H1 (cell line): ENCODE measurements around the gene CEP152. TPM values are rescaled to one million over a fixed set of nuclear protein-coding genes. Genes with fewer than 3 reads are reported as not detected.

Experiments
- CTCF ChIA-PET: fragments of 300-600 bp; sonication (Branson Sonifier 250); formaldehyde crosslinking; loops from one replicate; lab custom pipeline; 2021; ENCODE audit not compliant: partially characterized antibody; lab: Charles Lee
- POLR2A ChIA-PET: fragments of 300-600 bp; sonication (Branson Sonifier 250); formaldehyde crosslinking; loops from one replicate; lab custom pipeline; 2021; ENCODE audit warnings: inconsistent platforms; ENCODE audit not compliant: partially characterized antibody; lab: Charles Lee
- DNase-seq, 2 experiments: peaks; one replicate each; pipeline versions ENCODE4 v3.0.0 to v3.0.0-alpha.2; 2010 to 2022; ENCODE audit warnings: low spot score in 2 of 2, low read depth in 1 of 2, mixed read lengths in 1 of 2
- FAIRE-seq: peaks from 2 replicates; lab custom pipeline; 2011; peaks lifted over from hg19 to GRCh38; lab: Jason Lieb, UNC
- H2AFZ ChIP-seq: 2 replicates; pipeline ENCODE4 v1.8.1; 2012; ENCODE audit warnings: low read length, inconsistent platforms
- H2AK5ac ChIP-seq: 2 replicates; pipeline ENCODE4 v1.6.1; 2013; ENCODE audit warnings: low read depth, low read length
- H2BK120ac ChIP-seq: replicated peaks from 2 replicates; pipeline ENCODE3; 2013; ENCODE audit warnings: low read depth, low read length, inconsistent platforms
- H2BK12ac ChIP-seq: 2 replicates; pipeline ENCODE4 v1.6.1; 2013; ENCODE audit warnings: low read depth, low read length
- H2BK15ac ChIP-seq: 2 replicates; pipeline ENCODE4 v1.6.1; 2013; ENCODE audit warnings: low read length
- H2BK20ac ChIP-seq: 2 replicates; pipeline ENCODE4 v1.6.1; 2013; ENCODE audit warnings: low read length
- H2BK5ac ChIP-seq: 2 replicates; pipeline ENCODE4 v1.6.1; 2013; ENCODE audit warnings: low read depth, low read length
- H3K14ac ChIP-seq: 2 replicates; pipeline ENCODE4 v1.6.1; 2013; ENCODE audit warnings: inconsistent platforms; ENCODE audit not compliant: insufficient read length
- H3K18ac ChIP-seq: 2 replicates; pipeline ENCODE4 v1.6.1; 2013; ENCODE audit warnings: low read length; ENCODE audit errors: extremely low read depth
- H3K23ac ChIP-seq: 2 replicates; pipeline ENCODE4 v1.6.1; 2013; ENCODE audit warnings: inconsistent platforms; ENCODE audit not compliant: insufficient read length
- H3K23me2 ChIP-seq: 2 replicates; pipeline ENCODE4 v1.6.1; 2013; ENCODE audit warnings: low read depth, low read length
- H3K27ac ChIP-seq: 2 replicates; pipeline ENCODE4 v1.6.1; 2011; ENCODE audit warnings: low read depth, low read length, inconsistent platforms
- H3K27me3 ChIP-seq, 4 experiments: replicated peaks in 1 of 4; 1 replicate in 1 of 4; 2 replicates in 3 of 4; pipeline versions ENCODE4 v1.6.1 to v1.8.1; 2011 to 2013; ENCODE audit warnings: low read length in 3 of 4, mild to moderate bottlenecking in 3 of 4, inconsistent platforms in 2 of 4, mixed read lengths in 2 of 4, moderate library complexity in 1 of 4; ENCODE audit not compliant: control insufficient read depth in 3 of 4, insufficient read depth in 3 of 4; ENCODE audit errors: extremely low read depth in 1 of 4
- H3K36me3 ChIP-seq, 4 experiments: 2 replicates each; pipeline versions ENCODE4 v1.6.1 to v1.8.1; 2011 to 2013; ENCODE audit warnings: mild to moderate bottlenecking in 4 of 4, low read length in 3 of 4, moderate library complexity in 2 of 4, control low read depth in 1 of 4, inconsistent platforms in 1 of 4; ENCODE audit not compliant: insufficient read depth in 4 of 4, control insufficient read depth in 2 of 4
- H3K4ac ChIP-seq: replicated peaks from 2 replicates; pipeline ENCODE3; 2013; ENCODE audit warnings: low read length, low read depth, mixed read lengths, inconsistent platforms; ENCODE audit not compliant: insufficient read length
- H3K4me1 ChIP-seq, 4 experiments: replicated peaks in 1 of 4; 1 replicate in 1 of 4; 2 replicates in 3 of 4; pipeline versions ENCODE4 v1.6.1 to v1.8.1; 2011 to 2013; ENCODE audit warnings: low read length in 3 of 4, inconsistent platforms in 2 of 4, mixed read lengths in 1 of 4; ENCODE audit not compliant: insufficient read depth in 4 of 4, control insufficient read depth in 3 of 4
- H3K4me2 ChIP-seq, 2 experiments: 2 replicates each; pipeline versions ENCODE4 v1.6.1 to v1.8.1; 2011 to 2013; ENCODE audit warnings: low read depth in 2 of 2, low read length in 2 of 2, control low read depth in 1 of 2, inconsistent platforms in 1 of 2, mild to moderate bottlenecking in 1 of 2; ENCODE audit not compliant: insufficient read depth in 1 of 2
- H3K4me3 ChIP-seq, 4 experiments: fragments of 200-600, 300-600 bp in 1 of 4; sonication (generic), shearing (Covaris generic), sonication (Bioruptor Twin) in 1 of 4; 2 replicates each; pipeline versions ENCODE4 v1.5.1 to v1.8.1; 2011 to 2016; ENCODE audit warnings: low read length in 4 of 4, low read depth in 3 of 4, control low read depth in 2 of 4, inconsistent platforms in 2 of 4, mild to moderate bottlenecking in 2 of 4, mixed read lengths in 1 of 4, moderate library complexity in 1 of 4; ENCODE audit not compliant: insufficient read depth in 2 of 4; ENCODE audit errors: extremely low read depth in 1 of 4
- H3K56ac ChIP-seq: replicated peaks from 2 replicates; pipeline ENCODE3; 2013; ENCODE audit warnings: low read depth, mild to moderate bottlenecking, mixed read lengths, low read length, inconsistent platforms; ENCODE audit not compliant: insufficient read length
- H3K79me1 ChIP-seq: 2 replicates; pipeline ENCODE4 v1.6.1; 2013; ENCODE audit warnings: low read depth, low read length, control low read depth
- H3K79me2 ChIP-seq, 2 experiments: 2 replicates each; pipeline versions ENCODE4 v1.6.1 to v1.8.1; 2012 to 2013; ENCODE audit warnings: low read length in 2 of 2, mild to moderate bottlenecking in 2 of 2, inconsistent platforms in 1 of 2; ENCODE audit not compliant: insufficient read depth in 2 of 2, control insufficient read depth in 1 of 2
- H3K9ac ChIP-seq, 4 experiments: replicated peaks in 1 of 4; 1 replicate in 1 of 4; 2 replicates in 3 of 4; pipeline versions ENCODE4 v1.6.1 to v1.8.1; 2011 to 2013; ENCODE audit warnings: low read depth in 3 of 4, low read length in 3 of 4, control low read depth in 2 of 4, mild to moderate bottlenecking in 2 of 4, moderate library complexity in 2 of 4, inconsistent platforms in 1 of 4; ENCODE audit errors: extremely low read depth in 1 of 4
- H3K9me3 ChIP-seq, 2 experiments: 2 replicates each; pipeline versions ENCODE4 v1.6.1 to v1.8.1; 2012 to 2013; ENCODE audit warnings: mild to moderate bottlenecking in 2 of 2, moderate library complexity in 2 of 2, control low read depth in 1 of 2, inconsistent platforms in 1 of 2, low read depth in 1 of 2, low read length in 1 of 2, mixed read lengths in 1 of 2; ENCODE audit not compliant: insufficient read depth in 2 of 2
- H4K20me1 ChIP-seq, 2 experiments: replicated peaks in 1 of 2; 2 replicates each; pipeline versions ENCODE3 to v1.8.1; 2011 to 2013; ENCODE audit warnings: inconsistent platforms in 2 of 2, low read length in 2 of 2, mild to moderate bottlenecking in 1 of 2; ENCODE audit not compliant: insufficient read depth in 2 of 2, control insufficient read depth in 1 of 2
- H4K5ac ChIP-seq: 2 replicates; pipeline ENCODE4 v1.6.1; 2013; ENCODE audit warnings: low read length, low read depth, mixed read lengths, inconsistent platforms; ENCODE audit not compliant: insufficient read length
- H4K8ac ChIP-seq: 2 replicates; pipeline ENCODE4 v1.8.0; 2013; ENCODE audit warnings: mild to moderate bottlenecking, moderate library complexity, low read length, inconsistent platforms; ENCODE audit not compliant: insufficient read depth; ENCODE audit errors: extremely low read depth
- H4K91ac ChIP-seq: replicated peaks from 2 replicates; pipeline ENCODE3; 2013; ENCODE audit warnings: low read length, mixed read lengths, inconsistent platforms; ENCODE audit not compliant: insufficient read length
- BCL11A ChIP-seq, 2 experiments: IDR thresholded peaks; one replicate each; pipeline ENCODE4 v1.6.1; 2011; ENCODE audit warnings: low read depth in 2 of 2, low read length in 2 of 2, mild to moderate bottlenecking in 2 of 2
- JUND ChIP-seq: IDR thresholded peaks from 2 replicates; pipeline ENCODE4 v1.6.1; 2011; ENCODE audit warnings: mild to moderate bottlenecking, improper control_type of control experiment, low read length
- NANOG ChIP-seq: IDR thresholded peaks from 2 replicates; pipeline ENCODE4 v1.6.1; 2011; ENCODE audit warnings: low read length, low read depth, mild to moderate bottlenecking, inconsistent platforms; ENCODE audit not compliant: insufficient read depth, poor library complexity, severe bottlenecking
- PHF8 ChIP-seq: fragments of 200-600 bp; sonication (generic); conservative IDR thresholded peaks from 2 replicates; pipeline ENCODE4 v1.7.1; 2012; ENCODE audit warnings: low read depth, mild to moderate bottlenecking, inconsistent platforms, low read length, moderate library complexity
- POU5F1 ChIP-seq: IDR thresholded peaks from 2 replicates; pipeline ENCODE4 v1.6.1; 2011; ENCODE audit warnings: low read depth, mild to moderate bottlenecking, low read length, moderate library complexity
- SRF ChIP-seq: IDR thresholded peaks from 2 replicates; pipeline ENCODE4 v1.6.1; 2011; ENCODE audit warnings: mild to moderate bottlenecking, low read depth, low read length, moderate library complexity
- WGBS, 2 experiments: shearing (Covaris generic) in 1 of 2; methylation state at CpG; one replicate each; pipeline versions ENCODE4 v1.1.6 to v1.1.7; 2013 to 2015; ENCODE audit warnings: low lambda C conversion rate in 2 of 2, mixed read lengths in 2 of 2, inconsistent platforms in 1 of 2, low coverage in 1 of 2, missing lambda C conversion rate in 1 of 2; ENCODE audit not compliant: insufficient replicate concordance in 2 of 2, insufficient coverage in 1 of 2, insufficient read length in 1 of 2; ENCODE audit errors: extremely low coverage in 1 of 2, missing lambda C conversion rate in 1 of 2; 5-methylcytosine and 5-hydroxymethylcytosine counted together
- polyA plus RNA-seq, 7 experiments: library from polyadenylated mRNA; depleted of rRNA in 3 of 7; stranded (reverse) in 5 of 7; unstranded in 2 of 7; fragments of >200 nt in 5 of 7; fragments of 200-250 nt in 2 of 7; gene quantifications; 1 replicate in 5 of 7; 2 replicates in 1 of 7; 4 replicates in 1 of 7; pipeline versions ENCODE4 v1.2.1 to v1.2.3, GENCODE V29; 2011 to 2013; ENCODE audit warnings: missing spikeins in 2 of 7, mixed read lengths in 2 of 7
- total RNA-seq: library from RNA; stranded (reverse); fragmentation: NEBNext Ultra II Directional; extraction: Animal tissue kit (Norgen Biotek cat#: 25700); gene quantifications from 2 replicates; pipeline ENCODE4 v1.2.1, GENCODE V29; 2021
- TF ChIP-seq, protein P1 (sequence below), 3 experiments: IDR thresholded peaks; 1 replicate in 2 of 3; 2 replicates in 1 of 3; pipeline versions ENCODE4 v1.5.1 to v1.6.1; 2011; ENCODE audit warnings: low read length in 3 of 3, mild to moderate bottlenecking in 3 of 3, inconsistent platforms in 2 of 3, low read depth in 1 of 3, moderate library complexity in 1 of 3; ENCODE audit not compliant: insufficient read depth in 1 of 3; ENCODE audit errors: control extremely low read depth in 1 of 3
- TF ChIP-seq, protein P2 (sequence below): IDR thresholded peaks from 2 replicates; pipeline ENCODE4 v1.6.1; 2012; ENCODE audit warnings: inconsistent platforms

CEP152 gene
- total and polyA plus RNA-seq, 2 of the 8 experiments (the other 6 are each of a cell fraction or from before 2014, with no cell fraction given), result 1.4 to 16.2 TPM

DNA sequence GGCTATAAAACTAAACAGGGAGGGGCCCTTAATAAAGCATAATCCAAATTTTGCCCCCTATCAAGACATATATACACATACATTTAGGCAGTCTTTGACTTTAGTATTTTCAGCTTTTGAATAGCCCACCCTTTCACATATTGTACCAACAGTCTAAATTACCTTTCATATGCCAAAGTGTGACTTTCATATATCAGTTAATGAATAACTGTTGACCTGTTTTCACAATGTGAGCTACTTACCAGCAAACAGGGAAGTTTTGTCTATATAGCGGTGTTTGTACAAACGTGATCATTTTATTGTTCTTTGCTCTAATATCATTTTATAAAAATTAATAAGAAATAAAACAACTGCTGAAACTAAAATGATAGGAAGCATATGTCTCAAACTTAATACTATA lies 28.0 kb downstream of the CEP152 start:
- Histone ChIP-seq H3K27me3 (no peaks in the 10 kb centered on the region), H3K27ac (no peak overlapping the region), H3K4me2 (no peak overlapping the region), H4K8ac (no peak overlapping the region), H3K4ac (no peak overlapping the region), H3K18ac (no peak overlapping the region), H4K91ac (no peak overlapping the region), H3K9ac (no peak overlapping the region), H3K14ac (no peak overlapping the region), H4K5ac (no peak overlapping the region), H2BK12ac (no peak overlapping the region), H3K4me1 (no peaks in the 10 kb centered on the region), H2BK15ac (no peak overlapping the region), H2BK120ac (no peak overlapping the region), H3K36me3 (peaks cover 0 to 35% (median 15%) of the 10 kb centered on the region in 4 experiments; a peak in 6 of 8 replicates), H3K23me2 (no peaks in the 10 kb centered on the region), H3K4me3 (no peak overlapping the region), H2AFZ (no peak overlapping the region), H2BK5ac (no peak overlapping the region), H3K79me1 (no peaks in the 10 kb centered on the region), H2BK20ac (no peak overlapping the region), H3K79me2 (no peaks in the 10 kb centered on the region), H3K56ac (no peak overlapping the region), H2AK5ac (no peak overlapping the region), H3K9me3 (no peaks in the 10 kb centered on the region), H3K23ac (no peak overlapping the region), H4K20me1 (peaks cover 0 to 4% of the 10 kb centered on the region in 2 experiments)
- POLR2A ChIA-PET, result no interaction called here
- 84% methylated on average over 2 of the region's 2 CpGs; no CpG with 5 or more reads in 1 of the 2 experiments for WGBS, 2 experiments
- CTCF ChIA-PET, result no interaction called here
- FAIRE-seq (no peak), DNase-seq (no peak)
- TF ChIP-seq NANOG (no peak), SRF (no peak), JUND (no peak), BCL11A (IDR thresholded peaks at IDR 0.05; ENCODE audit: low read depth in 2 of 2, low read length in 2 of 2) (no peak), PHF8 (no peak), POU5F1 (no peak)
- TF ChIP-seq, protein P1, sequence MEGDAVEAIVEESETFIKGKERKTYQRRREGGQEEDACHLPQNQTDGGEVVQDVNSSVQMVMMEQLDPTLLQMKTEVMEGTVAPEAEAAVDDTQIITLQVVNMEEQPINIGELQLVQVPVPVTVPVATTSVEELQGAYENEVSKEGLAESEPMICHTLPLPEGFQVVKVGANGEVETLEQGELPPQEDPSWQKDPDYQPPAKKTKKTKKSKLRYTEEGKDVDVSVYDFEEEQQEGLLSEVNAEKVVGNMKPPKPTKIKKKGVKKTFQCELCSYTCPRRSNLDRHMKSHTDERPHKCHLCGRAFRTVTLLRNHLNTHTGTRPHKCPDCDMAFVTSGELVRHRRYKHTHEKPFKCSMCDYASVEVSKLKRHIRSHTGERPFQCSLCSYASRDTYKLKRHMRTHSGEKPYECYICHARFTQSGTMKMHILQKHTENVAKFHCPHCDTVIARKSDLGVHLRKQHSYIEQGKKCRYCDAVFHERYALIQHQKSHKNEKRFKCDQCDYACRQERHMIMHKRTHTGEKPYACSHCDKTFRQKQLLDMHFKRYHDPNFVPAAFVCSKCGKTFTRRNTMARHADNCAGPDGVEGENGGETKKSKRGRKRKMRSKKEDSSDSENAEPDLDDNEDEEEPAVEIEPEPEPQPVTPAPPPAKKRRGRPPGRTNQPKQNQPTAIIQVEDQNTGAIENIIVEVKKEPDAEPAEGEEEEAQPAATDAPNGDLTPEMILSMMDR (IDR thresholded peaks at IDR 0.05; ENCODE audit: control extremely low read depth in 1 of 3, insufficient read depth in 1 of 3, low read depth in 1 of 3, low read length in 3 of 3), result no peak
- TF ChIP-seq, protein P2, sequence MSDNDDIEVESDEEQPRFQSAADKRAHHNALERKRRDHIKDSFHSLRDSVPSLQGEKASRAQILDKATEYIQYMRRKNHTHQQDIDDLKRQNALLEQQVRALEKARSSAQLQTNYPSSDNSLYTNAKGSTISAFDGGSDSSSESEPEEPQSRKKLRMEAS, result no peak
